8988T (cell line): Measurements from ENCODE around the gene HIF1A.
"Not testable (repeated sequence)": the region's sequence is repeated elsewhere in the genome, so short reads cannot be mapped to it uniquely, and the experiment has no call there.

Experiments
- DNase-seq: peaks from one replicate; pipeline ENCODE4 v3.0.0; 2011

The HIF1A gene

GRCh38 chr14:61710853-61711817 is 15.8 kb downstream of the HIF1A start:
- DNase-seq, result no peak

GRCh38 chr14:61712137-61712536 is 16.8 kb downstream of the HIF1A start:
- DNase-seq, result no peak

- DNase-seq, result no peak
Observed at GRCh38 chr14:61713724-61714437, 18.6 kb downstream of the HIF1A start.

GRCh38 chr14:61716956-61717355 is 21.6 kb downstream of the HIF1A start:
- DNase-seq, result no peak

DNA sequence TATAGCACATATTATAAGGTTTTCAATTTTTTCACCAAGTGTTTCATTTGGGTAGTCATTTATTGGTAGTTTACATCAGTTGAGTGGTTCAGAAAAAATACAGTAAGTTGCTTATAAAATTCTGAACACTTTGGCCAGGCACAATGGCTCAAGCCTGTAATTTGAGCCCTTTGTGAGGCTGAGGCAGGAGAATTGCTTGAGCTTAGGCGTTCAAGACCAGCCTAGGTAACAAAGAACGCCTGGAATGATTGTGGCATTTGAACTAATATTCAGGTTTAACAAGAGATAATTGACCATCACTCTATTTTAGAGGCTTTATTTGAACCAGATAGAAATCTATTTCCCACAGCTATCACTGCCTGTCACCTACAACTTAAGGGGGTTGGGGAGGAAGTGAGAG is 22.7 kb downstream of the HIF1A start:
- DNase-seq, result no peak

DNA sequence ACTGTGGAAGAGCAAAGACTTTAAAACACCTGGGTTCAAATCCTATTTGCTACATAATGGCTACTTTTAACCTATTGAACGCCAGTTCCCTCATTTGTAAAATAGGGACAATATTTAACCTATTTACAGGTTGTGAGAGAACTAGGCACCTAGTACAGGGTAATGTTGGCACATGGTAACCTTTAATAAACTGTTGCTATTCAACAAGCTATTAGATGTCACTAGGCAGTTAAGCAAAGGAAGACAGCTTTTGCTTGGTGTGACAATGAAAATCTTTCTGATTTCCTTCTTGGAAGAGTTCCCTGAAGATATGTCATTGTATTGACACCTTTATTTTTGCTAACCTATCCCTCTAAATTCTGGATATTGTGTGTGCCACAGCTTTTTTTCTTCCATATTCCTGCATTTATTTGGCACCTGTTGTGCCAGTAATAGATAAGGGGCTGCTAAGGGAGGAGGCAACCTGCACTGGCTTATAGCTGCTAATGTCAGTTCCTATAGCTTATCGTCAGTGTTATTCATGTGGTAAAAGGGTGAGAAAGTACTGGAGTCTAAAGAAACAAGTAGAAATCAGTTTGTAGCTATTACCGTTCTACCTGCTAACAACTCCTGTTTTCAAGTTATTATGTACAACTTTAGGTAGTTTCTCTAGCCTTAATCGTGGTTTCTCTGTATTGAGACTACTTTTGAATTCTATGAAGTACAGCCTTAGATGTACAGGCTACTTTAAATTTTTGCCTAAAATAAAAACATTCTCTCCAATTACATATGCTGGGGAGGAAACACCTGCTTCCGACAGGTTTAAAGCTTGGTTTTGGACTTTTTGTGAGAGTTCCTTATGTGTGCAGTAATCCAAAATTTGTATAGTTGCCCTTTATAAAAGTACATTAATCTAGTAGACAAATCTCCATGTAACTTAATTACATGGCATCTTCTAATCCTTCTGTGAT is 24.3 kb downstream of the HIF1A start:
- no peak for DNase-seq

- no peak for DNase-seq
Observed at GRCh38 chr14:61720294-61720661, 25.0 kb downstream of the HIF1A start.

DNA sequence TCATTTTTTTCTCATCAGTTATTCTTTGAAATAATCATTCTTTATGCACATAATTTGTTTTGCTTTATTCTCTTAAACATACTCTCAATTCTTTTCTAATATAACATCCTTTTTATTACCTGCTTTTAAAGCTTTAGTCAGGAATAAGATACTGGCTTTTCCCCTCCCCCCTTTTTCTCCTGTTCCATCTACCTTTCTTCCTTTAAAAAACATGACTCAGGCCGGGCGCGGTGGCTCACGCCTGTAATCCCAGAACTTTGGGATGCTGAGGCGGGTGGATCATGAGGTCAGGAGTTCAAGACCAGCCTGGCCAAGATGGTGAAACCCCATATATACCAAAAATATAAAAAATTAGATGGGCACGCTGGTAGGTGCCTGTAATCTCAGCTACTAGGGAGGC is 25.4 kb downstream of the HIF1A start:
- DNase-seq, result no peak

DNA sequence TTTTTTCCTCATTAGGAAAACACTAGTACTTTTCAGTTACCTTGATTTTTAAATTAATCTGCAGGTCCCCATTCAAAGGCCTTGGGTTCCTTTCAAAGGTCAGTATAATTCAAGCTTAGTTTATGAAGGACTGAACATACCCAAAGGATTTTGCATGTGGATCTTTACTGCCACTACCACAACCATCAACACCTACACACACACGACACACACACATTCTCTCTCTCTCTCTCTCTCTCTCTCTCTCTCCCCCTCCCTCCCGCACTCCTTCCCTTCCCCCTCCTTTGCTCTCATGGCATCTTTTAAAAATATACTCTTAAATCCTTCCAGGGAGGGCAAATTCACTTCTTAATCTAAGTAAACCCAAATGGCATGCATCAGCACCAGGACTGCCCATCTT is 28.8 kb downstream of the HIF1A start:
- DNase-seq, result no peak

GRCh38 chr14:61726778-61727658 is 31.7 kb downstream of the HIF1A start:
- no peak for DNase-seq

DNA sequence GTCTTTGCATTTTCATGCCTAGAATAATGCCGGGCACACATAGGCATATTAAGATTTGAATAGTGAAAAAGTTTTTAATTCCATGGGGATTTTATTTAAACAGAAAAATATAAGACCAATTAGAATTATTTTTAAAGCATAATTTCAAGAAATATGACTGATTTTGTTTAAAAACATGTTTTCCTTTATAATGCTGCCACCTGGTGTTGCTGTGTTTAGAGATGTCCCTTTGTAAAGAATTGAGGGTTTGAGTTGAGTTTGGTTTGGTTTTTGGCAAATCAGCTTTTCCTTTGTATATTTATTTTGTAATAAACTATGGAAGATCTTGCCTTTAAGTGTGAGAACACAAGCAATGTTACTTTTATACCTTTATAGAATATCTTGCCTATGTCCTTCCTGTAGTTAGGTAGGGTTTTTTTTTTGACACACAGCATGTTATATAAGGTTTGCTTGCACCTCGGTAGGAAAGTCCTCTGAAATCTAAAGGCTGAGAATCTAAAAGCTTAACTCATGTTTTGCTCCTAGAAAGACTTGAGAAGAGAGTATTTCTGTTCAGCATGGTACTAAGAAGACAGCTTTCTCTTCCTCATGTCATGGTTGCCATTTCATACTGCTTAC is 35.6 kb downstream of the HIF1A start:
- no peak for DNase-seq

GRCh38 chr14:61733972-61734371 is 38.7 kb downstream of the HIF1A start:
- no peak for DNase-seq

- no peak for DNase-seq
Observed at GRCh38 chr14:61736751-61737150, 41.4 kb downstream of the HIF1A start.

DNA sequence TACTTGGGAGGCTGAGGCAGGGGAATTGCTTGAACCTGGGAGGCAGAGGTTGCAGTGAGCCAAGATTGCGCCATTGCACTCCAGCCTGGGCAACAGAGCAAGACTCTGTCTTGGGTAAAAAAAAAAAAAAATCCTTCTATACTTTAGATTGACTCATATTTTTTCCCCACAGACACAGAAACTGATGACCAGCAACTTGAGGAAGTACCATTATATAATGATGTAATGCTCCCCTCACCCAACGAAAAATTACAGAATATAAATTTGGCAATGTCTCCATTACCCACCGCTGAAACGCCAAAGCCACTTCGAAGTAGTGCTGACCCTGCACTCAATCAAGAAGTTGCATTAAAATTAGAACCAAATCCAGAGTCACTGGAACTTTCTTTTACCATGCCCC is 42.6 kb downstream of the HIF1A start:
- no peak for DNase-seq

DNA sequence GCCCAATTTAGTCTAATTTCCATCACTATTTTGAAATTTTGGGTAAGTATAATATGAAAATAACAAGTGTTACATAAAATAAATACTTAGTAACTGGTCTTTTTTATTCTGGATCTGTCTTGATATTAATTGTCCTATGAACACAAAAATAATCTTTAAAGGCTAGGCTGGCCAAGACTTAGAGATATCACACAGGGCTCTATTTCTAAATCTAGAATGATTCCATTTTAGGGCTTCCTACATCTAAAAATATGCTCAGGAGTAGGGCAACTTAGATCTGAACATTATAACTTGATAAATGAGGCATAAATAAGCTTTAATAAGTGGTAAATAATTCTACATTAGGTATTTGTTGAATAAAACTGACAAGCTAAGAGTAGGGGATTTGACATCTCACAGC is 43.8 kb downstream of the HIF1A start:
- DNase-seq, result no peak

- DNase-seq, result no peak
Observed at GRCh38 chr14:61742371-61742770, 47.1 kb downstream of the HIF1A start.

DNA sequence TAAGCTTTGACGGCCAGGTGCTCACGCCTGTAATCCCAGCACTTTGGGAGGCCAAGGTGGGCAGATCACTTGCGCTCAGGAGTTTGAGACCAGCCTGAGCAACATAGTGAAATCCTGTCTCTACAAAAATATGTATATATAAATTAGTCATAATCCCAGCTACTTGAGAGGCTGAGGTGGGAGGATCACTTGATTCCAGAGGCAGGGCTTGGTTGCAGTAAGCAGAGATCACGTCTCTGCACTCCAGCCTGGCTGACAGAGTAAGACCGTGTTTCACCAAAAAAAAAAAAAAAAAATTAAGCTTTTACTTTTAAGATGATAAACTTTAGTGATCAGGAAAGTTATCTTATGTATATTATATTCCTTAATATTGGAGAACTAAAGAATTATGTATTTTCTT is 48.9 kb downstream of the HIF1A start:
- DNase-seq, result no peak

DNA sequence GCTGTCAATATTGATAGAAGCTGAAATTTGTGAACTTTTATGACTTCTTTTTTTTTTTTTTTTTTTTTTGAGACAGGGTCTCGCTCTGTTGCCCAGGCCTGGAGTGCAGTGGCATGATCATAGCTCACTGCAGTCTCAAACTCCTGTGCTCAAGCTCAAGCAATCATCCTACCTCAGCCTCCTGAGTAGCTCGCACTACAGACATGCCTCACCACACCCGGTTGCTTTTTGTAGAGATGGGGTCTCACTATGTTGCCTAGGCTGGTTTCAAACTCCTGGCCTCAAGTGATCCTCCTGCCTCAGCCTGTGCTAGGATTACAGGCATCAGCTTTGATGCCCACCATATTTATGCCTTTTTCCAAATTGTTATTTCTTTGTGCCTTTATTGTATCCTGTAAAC is 51.0 kb downstream of the HIF1A start:
- not testable (repeated sequence) for DNase-seq

- DNase-seq, result no peak
Observed at GRCh38 chr14:61746881-61747280, 51.6 kb downstream of the HIF1A start.

DNA sequence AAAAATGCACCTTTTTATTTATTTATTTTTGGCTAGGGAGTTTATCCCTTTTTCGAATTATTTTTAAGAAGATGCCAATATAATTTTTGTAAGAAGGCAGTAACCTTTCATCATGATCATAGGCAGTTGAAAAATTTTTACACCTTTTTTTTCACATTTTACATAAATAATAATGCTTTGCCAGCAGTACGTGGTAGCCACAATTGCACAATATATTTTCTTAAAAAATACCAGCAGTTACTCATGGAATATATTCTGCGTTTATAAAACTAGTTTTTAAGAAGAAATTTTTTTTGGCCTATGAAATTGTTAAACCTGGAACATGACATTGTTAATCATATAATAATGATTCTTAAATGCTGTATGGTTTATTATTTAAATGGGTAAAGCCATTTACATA is 52.0 kb downstream of the HIF1A start:
- no peak for DNase-seq

- DNase-seq, result no peak
Observed at GRCh38 chr14:61749264-61749663, 54.0 kb downstream of the HIF1A start.

DNA sequence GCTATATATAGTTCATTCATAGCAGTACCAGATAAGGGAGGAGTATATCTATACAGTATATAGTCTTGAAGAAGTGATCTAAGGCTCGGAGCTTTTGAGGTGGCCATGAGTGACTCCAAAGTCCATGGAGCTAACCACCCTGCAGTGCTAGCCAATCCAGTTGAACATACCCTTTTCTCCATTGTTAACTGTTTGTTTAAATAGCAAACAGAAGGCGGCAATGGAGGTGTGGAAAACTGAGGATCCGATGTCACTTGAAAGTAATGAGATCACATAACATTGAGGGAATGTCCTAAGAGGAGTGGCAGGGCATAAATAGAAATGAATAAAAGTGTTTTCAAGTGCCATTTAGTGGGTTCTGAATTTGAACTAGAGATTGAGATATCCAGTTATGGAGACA is 54.6 kb downstream of the HIF1A start:
- no peak for DNase-seq
